ENCODE results near the gene NIPSNAP3A. TPM values are rescaled to one million over a fixed set of nuclear protein-coding genes. Genes with fewer than 3 reads are reported as not detected.

The NIPSNAP3A gene
- total RNA-seq, 2 experiments from 2014 or later = 11.2 to 11.3 TPM

Other genes starting within 250 kb of the NIPSNAP3A start
- not detected for gene OR13F1, start 243.4 kb upstream of the NIPSNAP3A start, total RNA-seq
- not detected for gene OR13C4, start 220.5 kb upstream of the NIPSNAP3A start, total RNA-seq
- not detected for gene OR13C3, start 210.8 kb upstream of the NIPSNAP3A start, total RNA-seq
- gene OR13C8, start 178.5 kb upstream of the NIPSNAP3A start, total RNA-seq = not detected
- gene OR13C5, start 148.3 kb upstream of the NIPSNAP3A start, total RNA-seq = not detected
- not detected for gene OR13C2, start 142.1 kb upstream of the NIPSNAP3A start, total RNA-seq
- gene OR13C9, start 129.5 kb upstream of the NIPSNAP3A start, total RNA-seq = not detected
- not detected for gene OR13D1, start 53.2 kb upstream of the NIPSNAP3A start, total RNA-seq
- gene NIPSNAP3B, start 16.4 kb downstream of the NIPSNAP3A start, total RNA-seq = under 1 TPM; 0.23 to 0.88 TPM
- gene ABCA1, start 180.5 kb downstream of the NIPSNAP3A start, total RNA-seq = under 1 TPM; 0.48 to 0.72 TPM

All from activated naive CD8-positive, alpha-beta T cell treated with anti-CD3 and anti-CD28 coated beads for 36 hours (primary cell).